ENCODE data around the gene F11R.
"Not testable (repeated sequence)": the region's sequence is repeated elsewhere in the genome, so short reads cannot be mapped to it uniquely, and the experiment has no call there.

The F11R gene

GRCh38 chr1:161039546-161039945 is 18.6 kb upstream of the F11R start:
- DNase-seq, result no peak

DNA sequence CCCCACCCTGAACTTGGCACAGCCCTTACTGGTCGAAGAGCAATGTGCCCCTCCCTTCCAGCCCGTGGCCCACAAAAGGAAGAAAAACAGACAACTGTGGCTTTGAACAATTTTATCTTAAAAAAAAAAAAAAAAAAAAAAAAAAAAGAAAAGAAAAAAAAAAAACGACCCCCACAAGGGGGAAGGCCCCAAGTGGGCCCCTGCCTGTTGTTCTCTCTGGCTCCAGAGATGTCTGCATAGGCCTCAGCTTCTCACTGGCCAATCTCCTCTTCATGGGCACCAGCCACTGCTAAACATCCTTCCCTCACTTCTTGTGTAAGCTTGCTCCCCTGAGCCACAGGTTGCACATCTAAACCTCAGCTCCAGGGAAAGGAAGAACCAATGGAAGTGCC is 18.2 kb upstream of the F11R start:
- no peak for DNase-seq

GRCh38 chr1:161038523-161039153 is 17.7 kb upstream of the F11R start, which contains the start of gene TSTD1:
TSS of gene TSTD1 (minus strand) at chr1:161038964. CDS start at chr1:161038889, 75 bp downstream.
- DNase-seq, result peak; percentile 88

GRCh38 chr1:161037661-161038522 is 16.9 kb upstream of the F11R start:
- peak; percentile 46 for DNase-seq

DNA sequence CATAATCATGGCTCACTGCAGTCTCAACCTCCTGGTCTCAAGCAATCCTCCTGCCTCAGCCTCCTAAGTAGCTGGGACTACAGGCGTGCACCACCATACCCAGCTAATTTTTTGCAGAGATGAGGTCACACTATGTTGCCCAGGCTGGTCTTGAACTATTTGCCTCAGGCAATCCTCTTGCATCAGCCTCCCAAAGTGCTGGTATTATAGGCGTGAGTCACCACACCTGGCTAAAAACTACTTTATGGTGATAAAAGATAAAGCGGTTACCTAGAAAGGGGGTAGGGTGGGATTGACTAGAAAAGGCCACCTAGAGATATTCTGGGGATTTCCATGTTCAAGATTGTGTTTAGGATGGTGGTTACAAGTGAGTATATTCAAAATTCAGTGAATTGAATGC is 12.8 kb upstream of the F11R start:
- no peak for DNase-seq

DNA sequence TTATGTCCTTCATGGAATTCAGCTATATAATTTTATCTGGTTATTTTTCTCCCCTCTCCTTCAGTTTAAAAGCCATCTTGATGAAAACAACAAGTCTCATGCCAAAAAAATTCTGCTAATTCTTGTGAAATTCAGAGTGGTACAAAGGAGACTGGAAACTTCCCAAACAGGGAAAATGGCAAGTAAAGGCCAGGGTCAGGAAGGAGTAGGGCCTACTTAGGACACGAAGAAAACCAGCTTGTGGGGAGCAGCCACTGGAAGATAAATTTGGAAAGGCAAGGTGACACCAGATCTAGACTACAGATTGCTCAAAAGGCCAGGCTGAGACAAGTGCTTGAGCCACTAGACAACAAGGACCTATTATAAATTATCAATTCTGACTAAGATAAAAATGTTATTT is 11.5 kb upstream of the F11R start:
- DNase-seq, result no peak

- no peak for DNase-seq
Measured at GRCh38 chr1:161031874-161032273, 10.9 kb upstream of the F11R start.

- not testable (repeated sequence) for DNase-seq
Measured at GRCh38 chr1:161029466-161029865, 8.5 kb upstream of the F11R start.

DNA sequence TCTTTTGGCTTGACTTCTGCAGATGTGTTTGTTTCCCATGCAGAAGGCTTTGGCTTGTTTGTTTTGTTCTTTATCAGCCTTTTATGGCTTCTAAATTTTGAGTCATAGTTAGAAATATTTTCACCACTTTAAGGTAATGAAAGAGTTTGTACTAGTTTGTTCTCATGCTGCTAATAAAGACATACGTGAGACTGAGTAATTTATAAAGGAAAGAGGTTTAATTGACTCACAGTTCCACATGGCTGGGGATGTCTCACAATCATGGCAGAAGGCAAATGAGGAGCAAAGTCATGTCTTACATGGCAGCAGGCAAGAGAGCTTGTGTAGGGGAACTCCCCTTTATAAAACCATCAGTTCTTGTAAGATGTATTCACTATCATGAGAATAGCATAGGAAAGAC is 6.0 kb upstream of the F11R start:
- not testable (repeated sequence) for DNase-seq

GRCh38 chr1:161022432-161022831 is 1.5 kb upstream of the F11R start:
- DNase-seq, result not testable (repeated sequence)

DNA sequence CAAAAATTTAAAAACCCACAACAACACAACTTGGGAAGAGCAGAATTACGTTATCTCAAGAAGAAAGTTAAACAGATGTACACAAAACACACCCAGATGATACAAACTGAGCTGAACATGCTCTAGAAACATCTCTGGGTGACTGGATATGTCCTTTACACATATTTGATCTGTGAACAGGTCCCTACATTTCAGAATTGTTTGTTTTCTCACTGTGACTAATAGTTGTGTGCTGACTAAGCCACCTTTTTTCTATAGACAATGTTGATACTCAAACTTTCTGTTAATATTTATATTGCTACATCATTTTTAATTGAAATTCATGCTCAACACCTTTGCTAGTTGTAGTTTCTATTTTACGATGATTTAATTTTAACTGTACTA is 1.0 kb upstream of the F11R start:
- no peak for DNase-seq

DNA sequence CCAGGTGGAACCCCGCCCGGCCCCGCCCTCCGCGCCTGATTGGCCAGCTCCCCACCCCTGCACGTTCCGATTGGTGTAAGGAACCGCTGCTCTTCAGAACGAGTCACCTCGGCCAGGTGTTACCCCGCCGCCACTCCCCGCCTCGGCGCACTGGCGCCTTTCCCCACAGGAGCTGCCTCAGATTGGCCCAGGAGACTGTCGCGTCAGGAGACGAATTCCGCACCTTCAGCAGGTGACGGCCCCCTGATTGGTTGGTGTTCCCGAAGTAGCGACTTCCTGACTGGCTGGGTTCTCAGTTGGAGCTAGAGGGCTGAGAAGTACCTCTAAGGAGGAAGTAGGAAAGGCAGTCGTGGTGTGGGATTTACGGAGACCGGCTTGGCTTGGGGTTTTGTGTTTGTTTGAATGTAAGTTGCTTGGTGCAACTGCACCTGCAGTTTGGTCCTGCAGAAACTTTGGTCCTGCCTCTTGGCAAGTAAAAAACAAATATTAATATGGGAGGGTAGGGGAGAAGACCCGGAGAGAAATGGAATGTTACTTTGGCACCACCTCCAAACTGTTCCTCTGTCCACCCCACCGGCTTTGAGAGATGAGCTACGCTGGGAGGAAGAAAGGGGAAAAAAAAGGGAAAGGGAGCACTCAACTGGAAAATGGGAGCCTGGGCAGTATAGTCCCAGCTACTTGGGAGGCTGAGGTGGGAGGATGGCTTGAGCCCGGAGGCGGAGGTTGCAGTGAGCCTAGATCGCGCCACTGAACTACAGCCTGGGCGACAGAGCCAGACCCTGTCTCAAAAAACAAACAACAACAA is 415 bp upstream of the F11R start:
- peak; percentile 99 for DNase-seq

DNA sequence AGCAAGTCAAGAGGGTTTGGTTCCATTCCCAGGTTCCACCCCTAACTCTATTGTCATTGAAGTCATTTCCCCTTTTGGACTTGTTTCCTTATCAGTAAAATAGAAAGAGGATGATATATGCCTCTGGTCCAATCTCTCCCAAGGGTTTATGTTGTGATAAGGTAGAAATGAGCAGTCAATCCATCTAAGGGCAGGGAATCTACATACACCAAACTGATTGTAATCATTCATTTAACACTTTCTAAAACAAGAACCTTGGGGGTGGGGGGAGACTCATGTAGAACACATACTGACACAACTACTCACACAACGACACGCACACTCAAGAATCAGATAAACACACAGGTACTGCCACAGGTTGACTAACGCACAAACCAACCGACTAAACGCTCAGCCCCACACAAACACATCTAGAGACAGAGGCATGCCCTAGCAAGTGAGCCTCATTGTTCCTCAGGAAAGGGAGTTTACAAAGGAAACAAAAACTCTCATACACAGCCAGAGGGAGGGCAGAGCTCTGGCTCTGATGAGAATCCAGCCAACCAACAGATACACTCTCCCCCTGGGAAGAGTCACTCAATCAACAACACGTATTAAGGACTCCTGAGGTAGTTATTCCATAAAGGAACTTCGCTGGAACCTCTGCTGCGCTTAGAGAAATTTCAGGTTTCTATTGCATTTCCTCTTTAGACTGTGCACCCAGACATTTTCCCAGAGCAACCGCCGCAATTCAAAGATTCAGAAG is 1.0 kb downstream of the F11R start:
- DNase-seq, result peak; percentile 74

- DNase-seq, result not testable (repeated sequence)
Measured at GRCh38 chr1:161019111-161019660, 1.8 kb downstream of the F11R start.

DNA sequence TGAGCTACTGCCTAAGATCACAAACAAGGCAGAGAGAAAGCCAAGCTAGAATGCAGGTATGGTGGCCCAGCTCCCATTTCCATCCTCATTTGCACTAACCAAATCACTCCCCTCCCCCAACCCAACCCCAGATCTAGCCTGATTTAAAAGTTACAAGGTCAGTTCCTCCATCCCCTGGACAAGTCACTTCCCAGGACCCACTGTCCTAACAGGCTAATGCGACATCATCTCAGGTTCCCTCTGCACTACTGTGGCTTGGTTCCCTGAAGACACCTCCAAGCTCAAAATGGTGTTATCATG is 2.4 kb downstream of the F11R start:
- no peak for DNase-seq

GRCh38 chr1:161017756-161018630 is 3.0 kb downstream of the F11R start:
- no peak for DNase-seq

DNA sequence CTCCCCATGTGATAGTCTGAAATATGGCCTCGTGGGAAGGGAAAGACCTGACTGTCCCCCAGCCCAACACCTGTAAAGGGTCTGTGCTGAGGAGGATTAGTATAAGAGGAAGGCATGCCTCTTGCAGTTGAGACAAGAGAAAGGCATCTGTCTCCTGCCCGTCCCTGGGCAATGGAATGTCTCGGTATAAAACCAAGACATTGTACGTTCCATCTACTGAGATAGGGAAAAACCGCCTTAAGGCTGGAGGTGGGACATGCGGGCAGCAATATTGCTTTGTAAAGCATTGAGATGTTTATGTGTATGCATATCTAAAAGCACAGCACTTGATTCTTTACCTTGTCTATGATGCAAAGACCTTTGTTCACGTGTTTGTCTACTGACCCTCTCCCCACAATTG is 3.8 kb downstream of the F11R start:
- DNase-seq, result not testable (repeated sequence)

- not testable (repeated sequence) for DNase-seq
Measured at GRCh38 chr1:161016683-161017082, 4.3 kb downstream of the F11R start.

GRCh38 chr1:161013488-161014230 is 7.3 kb downstream of the F11R start:
- DNase-seq, result no peak

DNA sequence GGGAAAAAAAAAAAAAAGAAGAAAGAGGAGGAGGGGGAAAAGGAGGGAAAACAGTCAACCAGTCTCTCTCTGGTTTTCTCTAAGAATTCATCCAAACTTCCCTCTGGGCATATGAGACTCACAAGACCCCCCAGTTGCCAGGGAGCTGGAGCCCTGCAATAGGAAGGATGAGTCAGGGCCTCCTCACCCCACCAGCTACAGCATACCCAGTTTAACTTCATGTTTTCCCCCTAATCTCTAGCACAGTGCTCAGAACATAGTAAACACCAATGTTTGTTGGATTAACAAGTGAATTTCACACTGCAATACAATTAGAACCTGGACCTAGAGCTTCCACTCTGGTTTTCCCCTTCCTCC is 7.8 kb downstream of the F11R start:
- DNase-seq, result no peak

GRCh38 chr1:161012420-161012819 is 8.5 kb downstream of the F11R start:
- DNase-seq, result no peak
